ENCODE results near the gene MLEC. TPM values are rescaled to one million over a fixed set of nuclear protein-coding genes. Genes with fewer than 3 reads are reported as not detected.

Gene MLEC
- total RNA-seq, 1 experiment from 2014 or later: 140 TPM

DNA sequence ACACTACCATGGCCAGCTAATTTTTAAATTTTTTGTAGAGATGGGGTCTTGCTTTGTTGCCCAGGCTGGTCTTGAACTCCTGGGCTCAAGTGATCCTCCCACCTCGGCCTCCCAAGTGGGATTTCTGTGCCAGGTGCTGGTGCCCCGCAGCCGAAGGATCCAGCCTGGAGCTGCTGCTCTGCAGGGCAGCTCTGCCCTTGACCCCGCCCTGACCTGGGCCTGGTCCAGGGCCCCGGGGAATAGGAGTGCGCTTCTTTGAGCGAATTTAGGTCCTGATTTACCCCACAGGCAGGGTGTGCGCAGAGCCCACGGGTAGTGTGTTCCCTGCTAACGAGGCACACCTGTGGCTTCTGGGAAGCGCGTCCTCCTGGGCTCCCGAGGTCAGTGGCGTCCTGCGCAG lies 53.9 kb downstream of the MLEC start:
- DNase-seq (ENCODE audit: low read depth): no peak

DNA sequence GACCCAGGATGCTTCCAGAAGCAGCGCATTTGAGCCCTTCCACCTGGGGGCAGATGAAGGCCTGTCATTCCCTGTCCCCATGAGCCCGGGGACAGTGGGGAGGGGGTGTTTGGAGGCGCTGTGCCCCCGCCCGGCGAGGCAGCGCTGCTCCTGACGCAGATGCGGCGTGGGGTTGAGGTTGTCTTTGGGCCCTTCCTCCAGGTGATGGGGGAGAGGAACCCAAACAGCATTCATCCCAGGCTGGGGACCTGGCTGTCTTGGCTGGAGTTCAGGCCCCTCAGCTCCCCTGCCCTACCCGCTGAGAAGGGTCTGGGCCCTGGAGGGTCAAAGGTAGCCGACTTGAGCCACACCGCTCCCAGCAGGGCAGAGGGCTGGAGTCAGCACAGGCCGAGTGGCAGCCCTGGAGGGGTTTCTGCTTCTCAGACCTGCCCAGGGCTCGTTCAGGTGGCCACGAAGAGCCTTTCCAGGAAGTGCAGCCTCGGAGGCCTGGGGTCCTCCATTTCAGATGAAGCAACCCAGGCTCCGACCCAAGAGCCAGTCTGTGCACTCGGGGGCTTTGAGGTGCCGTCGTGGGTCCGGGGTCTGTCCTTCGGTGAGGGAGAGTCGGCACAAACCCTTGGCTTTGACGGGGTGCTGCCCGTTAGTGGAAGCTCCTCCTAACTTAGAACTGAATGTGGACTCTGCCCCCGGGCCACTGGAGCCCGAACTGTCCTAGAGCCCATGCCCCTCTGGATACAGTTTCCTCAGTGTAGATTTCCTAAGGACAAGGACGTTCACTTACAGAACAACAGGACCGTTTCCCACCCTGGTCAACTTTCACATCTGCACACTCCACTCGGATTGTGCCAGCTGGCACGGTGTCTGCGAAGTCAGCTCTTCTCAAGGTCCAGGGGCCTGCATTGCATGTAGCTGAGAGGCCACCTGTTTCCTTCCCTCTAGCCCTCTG lies 54.8 kb downstream of the MLEC start:
- peak; percentile 64 for DNase-seq (ENCODE audit: low read depth)

DNA sequence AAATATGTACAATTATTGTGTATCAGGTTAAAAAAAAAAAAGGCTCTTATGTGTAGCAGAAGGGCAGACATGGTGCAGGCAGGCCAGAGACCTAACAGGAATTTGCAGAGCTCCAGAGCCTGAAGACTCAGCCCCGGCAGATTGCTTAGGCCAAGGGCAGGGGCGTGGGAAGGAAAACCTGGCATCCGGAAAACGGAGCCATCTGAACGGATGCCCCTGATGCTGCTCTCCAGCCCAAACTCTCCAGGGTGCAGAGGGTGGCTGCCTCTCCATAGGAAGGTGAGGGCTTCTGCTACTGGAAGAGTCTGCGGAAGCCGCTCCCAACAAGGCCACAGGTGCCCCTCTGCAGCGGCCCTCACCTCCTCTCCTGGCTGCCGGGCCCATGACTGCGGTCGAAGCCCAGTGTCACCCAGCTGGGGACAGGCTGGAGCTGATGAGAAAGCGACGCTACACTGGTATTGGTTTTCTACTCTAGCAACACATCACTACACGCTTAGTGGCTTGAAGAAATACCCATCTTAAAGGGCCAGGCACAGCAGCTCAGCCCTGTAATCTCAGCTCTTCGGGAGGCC lies 58.1 kb downstream of the MLEC start:
- no peak for DNase-seq (ENCODE audit: low read depth)

- DNase-seq (ENCODE audit: low read depth): no peak
Observed at GRCh38 chr12:120748242-120748641, 61.3 kb downstream of the MLEC start.

DNA sequence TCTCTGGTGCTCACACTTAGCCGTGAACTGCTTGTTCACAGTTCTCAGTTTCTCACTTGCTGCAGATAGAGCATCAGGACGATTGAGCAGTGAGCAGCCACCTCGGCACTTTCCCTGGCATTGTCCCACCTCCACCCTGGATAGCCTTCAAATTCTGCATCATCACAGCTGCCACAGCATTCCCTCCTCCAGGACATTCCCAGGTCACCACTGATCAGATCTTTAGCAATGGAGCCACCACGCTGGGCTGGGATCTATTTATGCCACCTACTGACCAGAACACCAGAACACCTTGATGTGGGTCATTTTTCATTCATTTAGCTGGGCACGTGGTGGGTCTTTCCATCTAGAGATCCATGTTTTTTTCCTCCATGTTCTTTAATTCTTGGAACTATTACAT lies 62.3 kb downstream of the MLEC start:
- no peak for DNase-seq (ENCODE audit: low read depth)

DNA sequence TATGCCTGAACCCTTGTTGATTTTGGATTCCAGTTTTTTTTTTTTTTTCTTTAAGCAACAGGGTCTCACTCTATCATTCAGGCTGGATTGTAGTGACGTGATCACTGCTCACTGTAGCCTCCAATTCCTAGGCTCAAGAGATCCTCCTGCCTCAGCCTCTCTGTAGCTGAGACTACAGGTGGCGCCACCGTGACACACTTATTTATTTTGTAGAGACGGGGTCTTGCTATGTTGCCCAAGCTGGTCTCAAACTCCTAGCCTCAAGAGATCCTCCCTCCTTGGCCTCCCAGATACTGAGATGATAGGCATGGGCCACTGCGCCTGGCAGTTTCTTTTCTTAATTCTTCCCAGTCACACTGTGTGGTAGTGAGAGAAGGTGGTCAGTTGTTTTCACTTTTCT lies 63.9 kb downstream of the MLEC start:
- no peak for DNase-seq (ENCODE audit: low read depth)

DNA sequence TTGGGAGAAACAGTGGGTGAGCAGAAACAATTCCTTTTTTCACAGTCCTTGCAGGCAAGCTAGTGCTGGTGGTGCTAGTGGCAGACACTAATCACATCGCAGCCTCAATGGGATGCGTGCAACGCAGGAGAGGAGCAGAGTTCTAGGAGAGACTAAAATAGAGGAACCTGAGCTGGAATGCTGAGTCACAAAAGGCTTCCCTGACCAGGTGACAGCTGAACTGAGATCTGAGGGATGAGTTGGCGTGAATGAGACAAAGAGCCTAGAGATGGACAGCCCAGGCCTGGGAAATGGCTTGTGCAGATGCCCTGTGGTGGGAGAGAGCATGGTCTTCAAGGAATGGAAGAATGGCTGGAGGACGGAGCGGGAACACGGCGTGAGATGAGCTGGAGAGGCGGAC lies 64.4 kb downstream of the MLEC start:
- DNase-seq (ENCODE audit: low read depth): no peak

Other genes with a start within 250 kb of the MLEC start
- 378 and 392 TPM in 2 replicates for gene COX6A1, start 249.0 kb upstream of the MLEC start, total RNA-seq (2014; rRNA removed)
- gene TRIAP1, start 240.8 kb upstream of the MLEC start, total RNA-seq (2014; rRNA removed): 52.1 and 59.5 TPM in 2 replicates
- 24.3 TPM in 2 replicates for gene GATC, start 240.7 kb upstream of the MLEC start, total RNA-seq (2014; rRNA removed)
- 170 and 172 TPM in 2 replicates for gene SRSF9, start 217.4 kb upstream of the MLEC start, total RNA-seq (2014; rRNA removed)
- gene DYNLL1, start 191.0 kb upstream of the MLEC start, total RNA-seq (2014; rRNA removed): 308 and 404 TPM in 2 replicates
- gene COQ5, start 158.0 kb upstream of the MLEC start, total RNA-seq (2014; rRNA removed): 33.5 and 33.7 TPM in 2 replicates
- gene RNF10, start 152.8 kb upstream of the MLEC start, total RNA-seq (2014; rRNA removed): 68.5 and 77.4 TPM in 2 replicates
- gene POP5, start 105.7 kb upstream of the MLEC start, total RNA-seq (2014; rRNA removed): 33.0 and 41.6 TPM in 2 replicates
- gene CABP1, start 46.5 kb upstream of the MLEC start, total RNA-seq (2014; rRNA removed): 0.45 TPM in 1 of 2 replicates, not detected in the other
- 16.2 and 18.7 TPM in 2 replicates for gene UNC119B, start 23.3 kb downstream of the MLEC start, total RNA-seq (2014; rRNA removed)
- gene ACADS, start 38.7 kb downstream of the MLEC start, total RNA-seq (2014; rRNA removed): 15.5 and 16.9 TPM in 2 replicates
- gene SPPL3, start 217.2 kb downstream of the MLEC start, total RNA-seq (2014; rRNA removed): 4.5 and 7.5 TPM in 2 replicates

Data from LHCN-M2 (cell line).